Activated gamma-delta T cell treated with anti-CD3 and anti-CD28 coated beads, Interleukin-2, amount 50 U/mL, for 16 hours (primary cell): Measurements from ENCODE around the gene BEST3.

ENCODE experiments used
- DNase-seq: peaks from one replicate; pipeline ENCODE4 v3.0.0-alpha.2; 2020; ENCODE audit warnings: low read depth

The BEST3 gene

DNA sequence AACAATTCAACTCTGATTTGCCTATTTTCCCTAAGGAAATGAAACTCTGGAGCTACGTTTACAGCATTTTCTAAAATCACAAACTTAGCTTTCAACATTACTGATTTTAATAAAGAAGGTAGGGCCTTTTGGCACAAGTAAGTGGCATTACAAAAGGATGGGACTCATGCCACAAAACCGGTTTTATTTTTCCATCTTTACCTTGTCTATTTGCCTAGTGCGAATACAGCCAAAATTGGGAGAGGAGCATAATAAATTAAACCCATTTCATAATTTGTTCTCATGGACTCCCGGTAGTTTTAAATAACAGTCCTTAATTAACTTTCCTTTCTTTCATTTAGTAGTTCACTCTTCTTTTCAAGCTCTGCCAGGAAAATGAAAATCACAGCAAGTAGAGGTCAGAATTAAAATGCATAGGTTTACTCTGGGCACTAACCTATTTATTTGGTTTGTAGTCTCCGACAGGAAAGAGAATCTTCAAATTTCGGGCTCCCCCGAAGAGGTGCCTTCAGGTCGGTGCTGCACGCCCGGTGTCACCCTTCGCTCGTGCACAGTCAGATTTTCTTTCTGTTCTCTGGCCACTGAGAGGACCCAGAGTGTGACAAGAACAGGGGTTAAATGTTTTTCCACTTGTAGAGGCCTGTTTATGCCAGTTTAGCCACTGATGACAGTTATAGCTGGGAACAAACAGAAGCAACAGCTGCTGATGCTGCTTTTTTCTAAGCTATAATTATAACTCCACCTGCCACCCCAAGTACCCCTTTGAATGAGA, at the start of gene BEST3:
Gene BEST3 (minus strand): TSS at position 535 of the 772 bp plus-strand sequence. CDS start 1,505 bp downstream, outside the sequence.
- DNase-seq, result no peak

DNA sequence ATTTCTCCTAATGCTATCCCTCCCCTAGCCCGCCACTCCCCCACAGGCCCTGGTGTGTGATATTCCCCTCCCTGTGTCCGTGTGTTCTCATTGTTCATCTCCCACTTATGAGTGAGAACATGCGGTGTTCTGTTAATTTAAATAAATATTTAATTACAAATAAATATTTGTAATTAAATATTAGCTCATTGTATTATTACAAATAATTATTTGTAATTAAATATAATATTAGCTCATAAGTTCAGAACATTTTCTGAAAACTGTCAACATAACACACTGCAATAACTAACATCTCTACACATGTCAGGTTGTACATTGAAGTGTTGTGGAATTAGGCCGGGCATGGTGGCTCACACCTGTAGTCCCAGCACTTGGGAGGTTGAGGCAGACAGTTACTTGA, 45.0 kb upstream of the BEST3 start:
- no peak for DNase-seq

- DNase-seq, result peak; percentile 42
These were observed 40.4 kb upstream of the BEST3 start for GRCh38 chr12:69739287-69740191.

- peak; percentile 89 for DNase-seq
These were observed 39.5 kb upstream of the BEST3 start, which contains the start of gene RAB3IP for GRCh38 chr12:69738351-69739286. Gene RAB3IP, plus strand, starts transcription at chr12:69738860. Its CDS starts 16,549 bp downstream, at chr12:69755409.

DNA sequence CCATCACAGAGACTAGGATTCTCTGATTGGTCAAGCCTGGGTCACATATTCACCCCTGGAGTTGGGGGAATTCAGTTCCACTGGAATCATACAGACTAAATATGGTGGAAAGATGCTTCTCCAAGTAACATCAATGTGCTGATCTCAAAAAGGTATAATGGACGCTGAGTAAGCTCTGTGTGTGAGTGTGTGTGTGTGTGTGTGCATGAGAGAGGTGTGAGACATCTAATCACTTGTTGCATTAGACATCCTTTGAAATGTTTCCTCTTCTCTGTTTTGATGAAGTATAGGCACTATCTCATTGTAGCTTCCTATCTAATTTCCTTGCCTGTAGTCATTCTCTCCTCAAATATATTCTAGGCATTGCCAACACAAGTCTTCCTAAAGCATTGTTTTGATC, 34.5 kb upstream of the BEST3 start:
- no peak for DNase-seq

GRCh38 chr12:69732088-69732487, 33.0 kb upstream of the BEST3 start:
- DNase-seq, result no peak

DNA sequence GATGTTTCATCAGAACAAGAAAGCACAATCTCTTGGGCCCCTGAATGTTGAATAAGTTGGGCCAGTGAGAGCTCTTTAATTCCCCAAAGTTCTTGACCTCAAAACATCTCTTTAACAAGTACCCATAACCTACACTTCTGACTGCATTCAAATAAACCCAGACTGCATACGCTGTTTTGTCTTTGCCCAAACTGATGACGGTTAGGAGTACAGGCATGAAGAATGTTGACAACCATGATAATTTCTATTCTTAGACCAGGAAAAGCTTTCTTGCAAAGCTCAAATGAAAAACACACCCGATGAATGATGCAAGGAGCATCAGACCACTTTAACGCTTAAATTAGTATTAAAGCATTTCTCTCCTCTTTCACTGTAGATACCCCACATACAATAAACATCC, 27.8 kb upstream of the BEST3 start:
- DNase-seq, result no peak

GRCh38 chr12:69720750-69721149, 21.6 kb upstream of the BEST3 start:
- no peak for DNase-seq

- DNase-seq, result no peak
These were observed 20.5 kb upstream of the BEST3 start for GRCh38 chr12:69719336-69720316.

GRCh38 chr12:69714542-69714941, 15.4 kb upstream of the BEST3 start:
- no peak for DNase-seq

DNA sequence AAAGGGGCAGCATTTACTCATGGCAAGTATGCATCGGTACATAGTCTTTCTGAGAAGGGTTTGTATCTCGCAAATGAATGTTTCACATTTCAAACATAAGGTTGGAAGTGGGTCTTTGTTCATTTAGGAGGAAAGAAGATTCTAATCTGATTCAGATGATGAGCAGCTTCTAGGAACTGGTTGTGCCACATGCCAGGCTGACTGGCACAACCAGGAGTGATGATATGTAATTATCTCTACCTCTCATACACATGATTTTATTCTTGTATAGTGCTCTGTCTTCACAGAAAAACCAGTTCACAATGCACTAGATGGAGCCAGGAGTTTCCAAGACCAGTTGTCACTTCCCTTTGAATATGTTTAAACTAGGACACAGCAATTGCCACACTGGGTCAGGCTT, 13.7 kb upstream of the BEST3 start:
- no peak for DNase-seq

DNA sequence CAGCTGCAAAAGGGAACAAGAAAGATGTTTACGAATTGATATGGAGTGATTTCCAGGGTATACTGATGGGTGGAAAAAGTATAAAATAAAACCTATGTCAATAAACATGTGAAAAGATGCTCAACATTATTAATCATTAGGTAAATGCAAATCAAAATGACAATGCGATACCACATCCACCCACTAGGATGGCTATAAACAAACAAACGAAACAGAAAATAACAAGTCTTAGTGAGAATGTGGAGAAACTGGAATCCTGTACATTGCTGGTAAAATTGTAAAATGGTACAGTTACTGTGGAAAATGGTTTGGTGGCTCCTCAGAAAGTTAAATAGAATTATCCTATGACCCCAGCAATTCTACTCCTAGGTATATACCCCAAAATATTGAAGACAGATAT, 9.5 kb upstream of the BEST3 start:
- no peak for DNase-seq

- DNase-seq, result no peak
These were observed 5.3 kb upstream of the BEST3 start for GRCh38 chr12:69704357-69704756.

GRCh38 chr12:69703146-69703642, 4.1 kb upstream of the BEST3 start:
- no peak for DNase-seq

DNA sequence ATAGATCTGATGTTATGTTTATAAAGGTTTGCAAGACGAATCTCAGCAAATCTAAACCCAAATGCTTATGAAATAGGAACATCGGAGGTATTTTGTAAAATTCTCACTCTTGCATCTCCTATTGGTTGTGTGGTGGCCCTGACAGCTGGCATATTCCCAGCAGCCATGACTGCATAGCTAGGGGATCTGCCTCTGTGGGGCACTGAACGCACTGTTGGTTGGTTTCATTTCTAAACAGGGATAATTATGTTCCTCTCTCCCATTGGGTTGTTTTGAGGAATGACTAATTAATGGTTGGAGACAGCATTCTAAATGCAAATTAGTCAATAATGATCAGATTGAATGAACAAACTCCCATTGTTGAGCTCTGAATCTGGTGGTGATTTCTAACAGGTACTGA, 2.7 kb upstream of the BEST3 start:
- no peak for DNase-seq

DNA sequence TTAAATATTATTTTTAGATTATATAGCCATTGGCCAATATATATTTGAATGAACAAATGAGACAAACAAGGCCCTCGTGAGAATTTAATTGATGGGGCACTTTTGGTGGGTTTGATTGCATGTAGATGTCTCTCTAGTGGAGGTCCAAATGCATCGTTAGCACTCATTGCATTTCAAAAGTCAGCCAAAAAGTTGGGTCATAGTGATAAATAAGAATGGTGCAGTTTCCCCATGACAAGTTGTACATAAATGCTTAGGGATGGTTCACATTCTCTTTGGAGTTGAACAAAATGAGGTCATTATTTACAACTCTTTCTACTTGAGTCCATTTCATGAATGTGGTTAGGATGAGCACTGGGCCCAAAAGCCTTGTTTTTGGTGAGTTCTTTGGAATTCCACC, 1.0 kb downstream of the BEST3 start:
- no peak for DNase-seq

GRCh38 chr12:69694123-69694522, 5.0 kb downstream of the BEST3 start:
- no peak for DNase-seq

DNA sequence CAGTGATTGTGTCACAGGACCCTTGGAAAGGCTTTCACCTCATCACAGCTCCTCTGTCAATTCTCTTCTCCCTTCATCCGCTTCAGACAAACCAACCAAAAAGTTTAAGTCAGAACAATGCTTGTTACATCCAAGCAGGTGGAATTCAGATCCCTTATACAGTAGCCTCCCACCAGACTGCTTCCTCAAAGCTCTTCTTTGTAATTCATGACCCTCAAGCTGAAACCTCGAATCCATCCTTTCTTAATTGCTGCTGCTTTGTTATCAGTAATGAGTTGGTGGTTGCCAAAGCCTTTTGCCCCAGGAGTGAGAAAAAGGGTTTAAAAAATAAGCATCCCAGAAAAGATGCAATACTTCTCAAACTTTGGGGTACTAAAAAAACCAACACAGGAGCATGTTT, 9.5 kb downstream of the BEST3 start:
- no peak for DNase-seq

DNA sequence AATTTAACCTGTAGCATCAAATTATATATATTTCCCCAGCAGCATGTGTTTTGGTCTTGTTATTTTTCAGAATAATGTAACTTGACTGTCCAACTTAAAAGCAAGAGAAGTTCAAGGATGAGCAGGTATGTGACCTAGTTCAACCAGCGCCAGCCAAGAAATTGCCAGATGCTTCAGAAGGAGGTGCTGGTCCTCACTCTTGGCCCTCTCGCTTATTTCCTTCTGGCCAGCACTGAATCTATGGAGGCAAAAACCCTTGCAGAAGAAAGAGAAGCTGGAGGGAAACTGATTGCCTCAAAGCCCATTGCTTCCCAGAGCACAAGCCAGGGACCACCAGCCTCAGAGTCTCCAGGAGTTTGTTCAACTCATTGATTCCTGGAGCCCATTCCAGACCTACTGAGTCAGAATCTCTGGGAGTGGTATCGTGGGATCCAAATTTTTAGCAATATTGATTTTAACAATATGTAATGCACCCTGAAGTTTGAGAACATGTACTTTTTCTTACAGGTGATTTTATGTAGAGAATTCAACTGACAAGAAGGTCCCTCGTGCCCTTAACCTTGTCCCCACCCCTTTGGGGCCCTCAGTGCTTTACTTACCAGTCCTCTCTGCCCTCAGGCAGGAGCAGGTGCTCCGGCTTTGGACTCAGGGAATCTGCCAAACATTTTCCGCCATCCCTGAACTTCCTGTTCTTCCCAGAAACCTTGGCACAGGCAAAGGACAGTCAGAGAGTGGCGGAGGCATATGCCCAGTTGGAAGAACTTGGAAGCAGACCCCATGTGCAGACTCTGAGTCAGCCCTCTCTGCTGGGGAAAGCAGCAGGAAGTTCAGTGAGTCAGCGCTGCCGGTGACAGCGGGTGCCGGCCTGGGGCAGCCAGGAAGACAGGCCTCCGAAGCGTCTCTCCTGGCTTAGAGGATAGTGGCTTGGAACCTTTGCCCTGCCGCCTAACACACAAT, 10.4 kb downstream of the BEST3 start:
- DNase-seq, result peak; percentile 3
